AG04449 (cell line): ENCODE measurements around the gene MRM1.
A peak's percentile ranks its signal among the peaks of the same experiment; 100 is the strongest.

Experiments
- CTCF ChIA-PET: fragments of 350-600 bp; formaldehyde crosslinking; extraction: SDS; loops from one replicate; lab custom pipeline; 2021; ENCODE audit warnings: antibody characterized with exemption; lab: Yijun Ruan, JAX
- POLR2A ChIA-PET: fragments of 400-600, 350-600 bp; formaldehyde crosslinking; extraction: SDS; loops from one replicate; lab custom pipeline; 2020; ENCODE audit warnings: antibody characterized with exemption, inconsistent platforms; lab: Yijun Ruan, JAX
- DNase-seq: peaks from one replicate; pipeline ENCODE4 v3.0.0-alpha.2; 2010; ENCODE audit warnings: low read depth, low spot score
- H3K4me3 ChIP-seq: 2 replicates; pipeline ENCODE4 v1.5.1; 2011; ENCODE audit warnings: low read depth, mild to moderate bottlenecking, control low read depth, low read length
- TF ChIP-seq, protein P1 (sequence below): IDR thresholded peaks from one replicate; pipeline ENCODE4 v1.5.1; 2011; ENCODE audit warnings: mild to moderate bottlenecking, moderate library complexity, low read length, control low read depth, inconsistent platforms; ENCODE audit not compliant: insufficient read depth; ENCODE audit errors: missing control alignments

The MRM1 gene

DNA sequence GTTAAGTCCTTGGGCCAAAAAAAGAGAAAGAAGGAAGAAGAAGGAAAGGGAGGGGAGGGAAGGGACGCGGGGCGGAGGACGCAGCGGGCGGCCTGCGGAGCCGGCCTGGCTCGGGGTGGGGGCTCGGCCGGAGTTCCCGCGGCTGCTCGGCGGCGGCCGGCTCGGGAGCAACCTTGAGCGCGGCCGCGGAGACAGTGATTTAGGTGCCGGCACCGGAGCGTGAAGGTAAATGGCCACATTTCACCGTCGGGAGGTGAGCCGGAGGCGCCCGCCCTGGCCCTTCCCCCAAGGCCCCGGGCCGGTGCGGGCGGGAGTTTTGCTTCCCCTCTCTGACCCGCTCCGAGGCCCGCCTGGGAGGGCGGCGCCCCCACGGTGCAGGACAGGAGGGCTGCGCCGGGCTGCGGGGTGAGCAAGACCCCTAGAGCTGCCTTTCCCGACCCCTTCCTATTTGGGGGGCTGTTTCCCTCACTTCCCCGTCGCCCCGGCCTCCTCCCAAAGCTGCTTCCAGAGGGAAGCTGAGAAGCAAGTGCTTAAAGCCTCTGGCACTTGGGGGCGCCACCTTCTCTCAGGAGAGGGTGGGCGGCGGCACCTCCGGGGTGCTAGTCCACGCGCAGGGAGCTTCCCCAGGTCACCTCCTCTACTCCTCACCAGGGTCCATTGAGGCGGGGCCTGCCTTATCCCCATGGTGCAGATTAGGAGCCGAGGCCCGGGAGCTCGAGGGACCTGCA is 56.5 kb downstream of the MRM1 start:
- POLR2A ChIA-PET = no interaction called here

More for the DNA sequence above, 56.5 kb downstream of the MRM1 start:
- TF ChIP-seq, protein P1, sequence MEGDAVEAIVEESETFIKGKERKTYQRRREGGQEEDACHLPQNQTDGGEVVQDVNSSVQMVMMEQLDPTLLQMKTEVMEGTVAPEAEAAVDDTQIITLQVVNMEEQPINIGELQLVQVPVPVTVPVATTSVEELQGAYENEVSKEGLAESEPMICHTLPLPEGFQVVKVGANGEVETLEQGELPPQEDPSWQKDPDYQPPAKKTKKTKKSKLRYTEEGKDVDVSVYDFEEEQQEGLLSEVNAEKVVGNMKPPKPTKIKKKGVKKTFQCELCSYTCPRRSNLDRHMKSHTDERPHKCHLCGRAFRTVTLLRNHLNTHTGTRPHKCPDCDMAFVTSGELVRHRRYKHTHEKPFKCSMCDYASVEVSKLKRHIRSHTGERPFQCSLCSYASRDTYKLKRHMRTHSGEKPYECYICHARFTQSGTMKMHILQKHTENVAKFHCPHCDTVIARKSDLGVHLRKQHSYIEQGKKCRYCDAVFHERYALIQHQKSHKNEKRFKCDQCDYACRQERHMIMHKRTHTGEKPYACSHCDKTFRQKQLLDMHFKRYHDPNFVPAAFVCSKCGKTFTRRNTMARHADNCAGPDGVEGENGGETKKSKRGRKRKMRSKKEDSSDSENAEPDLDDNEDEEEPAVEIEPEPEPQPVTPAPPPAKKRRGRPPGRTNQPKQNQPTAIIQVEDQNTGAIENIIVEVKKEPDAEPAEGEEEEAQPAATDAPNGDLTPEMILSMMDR = peak; percentile 13
- no peak for DNase-seq
- peak overlapping the region; percentile 20 for H3K4me3 ChIP-seq
- CTCF ChIA-PET = interaction anchor here (0.7 to 1.6 kb wide), 2 partner anchors 390 kb away, joined by 3 to 4 read pairs; no protein-coding TSS in a partner anchor
